VCaP (cell line): ENCODE results near the gene OR10A4.
"Not testable (repeated sequence)": the region's sequence is repeated elsewhere in the genome, so short reads cannot be mapped to it uniquely, and the experiment has no call there.

Experiments
- H3K27ac ChIP-seq: fragments of 450-650 bp; 2 replicates; pipeline ENCODE4 v1.5.1; 2017
- CTCF ChIP-seq: fragments of 450-650 bp; conservative IDR thresholded peaks from 2 replicates; pipeline ENCODE4 v1.5.1; 2017; ENCODE audit warnings: mild to moderate bottlenecking, moderate library complexity

OR10A4 gene

GRCh38 chr11:6898911-6899310 is 22.5 kb downstream of the OR10A4 start:
- no peak overlapping the region for H3K27ac ChIP-seq
- TF ChIP-seq CTCF: no peak

DNA sequence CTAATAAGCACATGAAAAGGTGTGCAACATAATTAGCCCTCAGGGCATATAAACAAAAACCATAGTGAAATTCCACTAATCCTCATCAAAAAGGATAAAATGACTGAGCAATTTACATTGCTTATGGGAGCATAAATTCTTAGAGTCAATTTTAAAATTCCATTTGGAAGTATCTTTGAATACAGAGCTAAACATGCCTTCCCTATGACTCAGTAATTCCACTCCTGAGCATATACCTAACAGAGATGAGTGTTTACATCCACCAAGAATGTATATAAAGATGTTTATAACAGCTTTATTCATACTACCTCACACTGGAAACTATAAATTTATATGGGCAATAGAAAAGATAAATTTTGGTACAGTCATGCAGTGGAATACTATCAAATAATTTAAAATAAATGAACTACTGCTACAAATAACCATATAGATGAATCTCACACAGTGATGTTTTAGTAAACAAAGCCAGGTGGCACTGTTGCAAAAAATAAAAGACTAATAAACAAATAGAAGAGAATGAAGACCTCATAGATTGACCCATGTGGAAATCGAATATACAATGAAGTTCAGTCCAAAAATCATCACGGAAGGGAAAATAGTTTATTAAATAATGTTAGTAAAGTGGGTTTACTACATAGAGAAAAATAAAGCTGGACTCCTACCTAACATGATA is 24.0 kb downstream of the OR10A4 start:
- no peak for TF ChIP-seq CTCF
- H3K27ac ChIP-seq: no peak overlapping the region

GRCh38 chr11:6904804-6905203 is 28.4 kb downstream of the OR10A4 start:
- not testable (repeated sequence) for H3K27ac ChIP-seq

GRCh38 chr11:6911378-6911777 is 35.0 kb downstream of the OR10A4 start:
- no peak overlapping the region for H3K27ac ChIP-seq
- no peak for TF ChIP-seq CTCF

GRCh38 chr11:6911948-6912347 is 35.5 kb downstream of the OR10A4 start:
- no peak for TF ChIP-seq CTCF
- H3K27ac ChIP-seq: no peak overlapping the region

DNA sequence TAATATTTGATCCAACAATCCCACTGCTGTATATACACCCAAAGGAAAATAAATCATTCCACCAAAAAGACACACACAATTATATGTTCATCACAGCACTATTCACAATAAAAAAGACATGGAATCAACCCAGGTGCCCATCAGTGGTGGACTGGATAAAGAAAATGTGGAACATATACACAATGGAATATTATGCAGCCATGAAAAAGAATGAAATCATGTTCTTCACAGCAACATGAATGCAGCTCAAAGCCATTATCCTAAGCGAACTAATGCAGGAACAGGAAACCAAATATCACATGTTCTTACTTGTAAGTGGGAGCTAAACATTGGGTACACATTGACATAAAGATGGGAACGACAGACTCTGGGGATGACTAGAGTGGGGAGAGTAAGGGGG is 43.3 kb downstream of the OR10A4 start:
- TF ChIP-seq CTCF: no peak
- H3K27ac ChIP-seq: no peak overlapping the region

DNA sequence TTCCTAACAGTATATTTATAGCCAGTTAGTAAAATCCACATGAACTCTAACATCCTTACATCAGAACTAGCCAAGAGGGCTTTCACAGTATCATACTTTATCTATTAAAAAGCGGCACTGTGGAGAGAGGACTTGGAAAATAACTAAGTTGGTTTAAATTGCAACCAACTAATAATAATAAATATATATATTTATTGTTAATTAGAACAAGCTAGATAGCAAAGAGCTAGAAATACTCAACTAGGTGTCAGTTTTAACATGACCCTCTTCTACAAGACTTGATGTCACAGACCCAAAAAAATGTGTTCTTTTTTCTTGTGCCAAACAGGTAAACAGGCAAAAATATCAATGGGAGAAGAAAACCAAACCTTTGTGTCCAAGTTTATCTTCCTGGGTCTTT is 44.3 kb downstream of the OR10A4 start, which contains the start of gene OR2D3:
Gene OR2D3 (plus strand): TSS at position 301 of the 400 bp plus-strand sequence. CDS start 0 bp downstream, at position 301.
- TF ChIP-seq CTCF: no peak
- no peak within 1 kb of the TSS for H3K27ac ChIP-seq

- no peak overlapping the region for H3K27ac ChIP-seq
- TF ChIP-seq CTCF: no peak
Observed at GRCh38 chr11:6925007-6925577, 48.7 kb downstream of the OR10A4 start.
